Measurements from ENCODE around the gene RAB30. TPM values are rescaled to one million over a fixed set of nuclear protein-coding genes. Genes with fewer than 3 reads are reported as not detected.
A peak's percentile ranks its signal among the peaks of the same experiment; 100 is the strongest.

The RAB30 gene
- total and polyA plus RNA-seq, 9 of the 15 experiments (the other 6 are each of a cell fraction or from before 2014, with no cell fraction given), result 0.29 to 1.3 (median 1.0) TPM

GRCh38 chr11:82994604-82995230 is 77.0 kb downstream of the RAB30 start (continued):
- TF ChIP-seq CTCFL (IDR thresholded peaks at IDR 0.05; ENCODE audit: borderline replicate concordance, insufficient read depth, low read depth, low read length, poor library complexity, severe bottlenecking), result no peak
- no peak for TF ChIP-seq TAF15 (IDR thresholded peaks at IDR 0.05; ENCODE audit: low read depth, low read length)
- no peak for TF ChIP-seq CHD4 (IDR thresholded peaks at IDR 0.05; ENCODE audit: insufficient read depth, insufficient replicate concordance, low read depth, low read length, poor library complexity, severe bottlenecking)

DNA sequence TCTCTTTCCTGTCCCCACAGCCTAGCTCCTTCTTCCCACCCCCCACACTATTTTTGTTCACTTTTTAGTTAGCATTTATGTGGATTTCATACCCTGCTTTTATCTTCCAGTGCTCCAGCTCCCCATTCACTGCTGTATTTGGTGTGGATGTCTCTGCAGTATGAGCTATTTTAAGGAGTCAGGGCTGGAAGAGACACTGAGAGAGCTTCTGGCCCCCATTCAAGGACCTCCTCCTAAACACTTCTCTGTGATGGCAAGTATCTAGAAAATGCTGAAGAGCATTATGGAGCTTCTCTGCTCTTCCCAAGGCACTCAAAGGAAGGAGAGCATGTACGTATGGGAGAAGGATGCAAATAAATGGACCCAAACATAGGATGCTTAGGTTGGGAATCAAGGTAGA is 79.5 kb downstream of the RAB30 start:
- no peak for FAIRE-seq
- TF ChIP-seq HDAC8 (tag; IDR thresholded peaks at IDR 0.05) (no peak), SREBF2 (CRISPR knock-in tag; IDR thresholded peaks at IDR 0.05) (no peak), DDX20 (tag; IDR thresholded peaks at IDR 0.05; ENCODE audit: low read depth) (no peak), NCOR1 (IDR thresholded peaks at IDR 0.05) (no peak), PHF21A (IDR thresholded peaks at IDR 0.05; ENCODE audit: borderline replicate concordance, low read depth) (no peak), MTA1 (IDR thresholded peaks at IDR 0.05; ENCODE audit: borderline replicate concordance) (no peak)
- TF ChIP-seq, protein P1, sequence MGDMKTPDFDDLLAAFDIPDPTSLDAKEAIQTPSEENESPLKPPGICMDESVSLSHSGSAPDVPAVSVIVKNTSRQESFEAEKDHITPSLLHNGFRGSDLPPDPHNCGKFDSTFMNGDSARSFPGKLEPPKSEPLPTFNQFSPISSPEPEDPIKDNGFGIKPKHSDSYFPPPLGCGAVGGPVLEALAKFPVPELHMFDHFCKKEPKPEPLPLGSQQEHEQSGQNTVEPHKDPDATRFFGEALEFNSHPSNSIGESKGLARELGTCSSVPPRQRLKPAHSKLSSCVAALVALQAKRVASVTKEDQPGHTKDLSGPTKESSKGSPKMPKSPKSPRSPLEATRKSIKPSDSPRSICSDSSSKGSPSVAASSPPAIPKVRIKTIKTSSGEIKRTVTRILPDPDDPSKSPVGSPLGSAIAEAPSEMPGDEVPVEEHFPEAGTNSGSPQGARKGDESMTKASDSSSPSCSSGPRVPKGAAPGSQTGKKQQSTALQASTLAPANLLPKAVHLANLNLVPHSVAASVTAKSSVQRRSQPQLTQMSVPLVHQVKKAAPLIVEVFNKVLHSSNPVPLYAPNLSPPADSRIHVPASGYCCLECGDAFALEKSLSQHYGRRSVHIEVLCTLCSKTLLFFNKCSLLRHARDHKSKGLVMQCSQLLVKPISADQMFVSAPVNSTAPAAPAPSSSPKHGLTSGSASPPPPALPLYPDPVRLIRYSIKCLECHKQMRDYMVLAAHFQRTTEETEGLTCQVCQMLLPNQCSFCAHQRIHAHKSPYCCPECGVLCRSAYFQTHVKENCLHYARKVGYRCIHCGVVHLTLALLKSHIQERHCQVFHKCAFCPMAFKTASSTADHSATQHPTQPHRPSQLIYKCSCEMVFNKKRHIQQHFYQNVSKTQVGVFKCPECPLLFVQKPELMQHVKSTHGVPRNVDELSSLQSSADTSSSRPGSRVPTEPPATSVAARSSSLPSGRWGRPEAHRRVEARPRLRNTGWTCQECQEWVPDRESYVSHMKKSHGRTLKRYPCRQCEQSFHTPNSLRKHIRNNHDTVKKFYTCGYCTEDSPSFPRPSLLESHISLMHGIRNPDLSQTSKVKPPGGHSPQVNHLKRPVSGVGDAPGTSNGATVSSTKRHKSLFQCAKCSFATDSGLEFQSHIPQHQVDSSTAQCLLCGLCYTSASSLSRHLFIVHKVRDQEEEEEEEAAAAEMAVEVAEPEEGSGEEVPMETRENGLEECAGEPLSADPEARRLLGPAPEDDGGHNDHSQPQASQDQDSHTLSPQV (IDR thresholded peaks at IDR 0.05), result no peak
- TF ChIP-seq, protein P2, sequence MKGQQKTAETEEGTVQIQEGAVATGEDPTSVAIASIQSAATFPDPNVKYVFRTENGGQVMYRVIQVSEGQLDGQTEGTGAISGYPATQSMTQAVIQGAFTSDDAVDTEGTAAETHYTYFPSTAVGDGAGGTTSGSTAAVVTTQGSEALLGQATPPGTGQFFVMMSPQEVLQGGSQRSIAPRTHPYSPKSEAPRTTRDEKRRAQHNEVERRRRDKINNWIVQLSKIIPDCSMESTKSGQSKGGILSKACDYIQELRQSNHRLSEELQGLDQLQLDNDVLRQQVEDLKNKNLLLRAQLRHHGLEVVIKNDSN (CRISPR knock-in tag; IDR thresholded peaks at IDR 0.05), result no peak

More for the DNA sequence above, 79.5 kb downstream of the RAB30 start:
- POLR2A ChIA-PET, result interaction anchor here (1.3 kb wide), 1 partner anchor 25 kb away, joined by 3 read pairs; no protein-coding TSS in a partner anchor
- in situ Hi-C loops (cut with MboI) (no loop called here), intact Hi-C loops (cut with micrococcal nuclease) (loop anchor here (5.0 kb wide), 2 partner anchors 85 to 125 kb away; no protein-coding TSS in a partner anchor)
- no TSS peak for BruUV-seq (replicated peaks)
- Histone ChIP-seq H3K9me3 (replicated peaks; ENCODE audit: control insufficient read depth, insufficient read depth, low read depth, low read length) (no peaks in the 10 kb centered on the region), H3K79me2 (ENCODE audit: control insufficient read depth, insufficient read depth, low read length) (no peaks in the 10 kb centered on the region), H3K27ac (ENCODE audit: extremely low read depth, low read depth, low read length) (no peak overlapping the region), H3K27me3 (ENCODE audit: control insufficient read depth in 2 of 2, insufficient read depth in 2 of 2, low read length in 2 of 2) (no peaks in the 10 kb centered on the region), H3K9ac (ENCODE audit: insufficient read depth in 1 of 2, low read depth in 2 of 2, low read length in 2 of 2) (no peak overlapping the region), H3K4me1 (replicated peaks in 1 of 2; ENCODE audit: control insufficient read depth in 2 of 2, insufficient read depth in 2 of 2, low read length in 2 of 2) (peaks cover 2 to 28% of the 10 kb centered on the region in 2 experiments; a peak in 3 of 5 replicates), H3K4me2 (ENCODE audit: insufficient read depth, low read length) (no peak overlapping the region), H3K4me3 (no peak overlapping the region), H2AFZ (ENCODE audit: low read depth, low read length) (peak overlapping the region; percentile 74), H3K9me1 (ENCODE audit: control insufficient read depth, insufficient read depth, low read length) (no peaks in the 10 kb centered on the region), H4K20me1 (replicated peaks; ENCODE audit: control insufficient read depth, insufficient read depth, low read length) (no peaks in the 10 kb centered on the region), H3K36me3 (ENCODE audit: control insufficient read depth, insufficient read depth, low read length) (no peaks in the 10 kb centered on the region)
- WGBS (ENCODE audit: insufficient coverage, low coverage, missing lambda C conversion rate), result 92% methylated on average over 1 of the region's 1 CpG
- CTCF ChIA-PET (ENCODE audit: low intra/inter-chr PET ratio), result no interaction called here
- ATAC-seq (0 out of 3 replicates have a peak, but pooled peaks have one; percentile 6), DNase-seq (ENCODE audit: extremely low read depth in 1 of 4, low spot score in 3 of 4) (no peak)
